ENCODE results near the gene NFYC. TPM values are rescaled to one million over a fixed set of nuclear protein-coding genes. Genes with fewer than 3 reads are reported as not detected.

Gene NFYC
- total RNA-seq, result 10 to 100 TPM; 38.0 to 53.5 (median 42.1) TPM
- 10 to 100 TPM; 39.0 to 42.9 (median 41.8) TPM for polyA plus RNA-seq

GRCh38 chr1:40691538-40692428, at the start of gene NFYC:
Gene NFYC (plus strand): TSS chr1:40691704. CDS start chr1:40738844, 47,140 bp downstream.
- Histone ChIP-seq H3K27ac (peak within 1 kb of the TSS; percentile 98 to 100 (median 99)), H3K9me3 (no peaks in the 10 kb centered on the region), H3K4me1 (peaks cover 0 to 42% (median 20%) of the 10 kb centered on the region in 4 donors), H3K36me3 (peaks cover 0 to 5% (median 0%) of the 10 kb centered on the region in 4 donors), H3K4me3 (peak within 1 kb of the TSS; percentile 78 to 96 (median 94)), H3K27me3 (no peaks in the 10 kb centered on the region)
- WGBS, 2 donors, result 0% methylated on average over 84 of the region's 84 CpGs
- TF ChIP-seq EP300 (IDR thresholded peaks at IDR 0.05), result peak in 1 of 4 donors; percentile 44
- peak; percentile 86 to 99 (median 97) for TF ChIP-seq POLR2AphosphoS5 (IDR thresholded peaks at IDR 0.05)
- peak in 1 of 4 experiments; percentile 20 for TF ChIP-seq CTCF (IDR thresholded peaks at IDR 0.05)
- peak; percentile 90 to 93 for TF ChIP-seq POLR2A (IDR thresholded peaks at IDR 0.05)
- intact Hi-C loops (cut with DNase I), result loop anchor here (2.0 to 10.0 kb wide), 3 partner anchors 17 to 253 kb away; partner anchors contain the start of gene KCNQ4
- DNase-seq, result peak; percentile 99

- no peaks in the 10 kb centered on the region for H3K4me1 ChIP-seq
- no peaks in the 10 kb centered on the region for H3K27me3 ChIP-seq
- intact Hi-C loops (cut with DNase I), result no loop called here
- H3K9me3 ChIP-seq, result no peaks in the 10 kb centered on the region
- H3K36me3 ChIP-seq, result peaks cover 0 to 9% (median 0%) of the 10 kb centered on the region in 4 donors
- H3K4me3 ChIP-seq, result no peak overlapping the region
- no peak for DNase-seq
- TF ChIP-seq CTCF (IDR thresholded peaks at IDR 0.05) (no peak), POLR2A (IDR thresholded peaks at IDR 0.05) (no peak), EP300 (IDR thresholded peaks at IDR 0.05) (no peak), POLR2AphosphoS5 (IDR thresholded peaks at IDR 0.05) (no peak)
- WGBS, 2 donors, result 92 to 93% methylated on average over 5 of the region's 5 CpGs
- no peak overlapping the region for H3K27ac ChIP-seq
Measured at GRCh38 chr1:40645118-40645680, 46.3 kb upstream of the NFYC start.

GRCh38 chr1:40646315-40646714, 45.2 kb upstream of the NFYC start:
- Histone ChIP-seq H3K36me3 (peaks cover 0 to 2% (median 0%) of the 10 kb centered on the region in 4 donors), H3K27me3 (no peaks in the 10 kb centered on the region), H3K4me1 (no peaks in the 10 kb centered on the region), H3K4me3 (no peak overlapping the region), H3K27ac (no peak overlapping the region), H3K9me3 (no peaks in the 10 kb centered on the region)
- no peak for TF ChIP-seq CTCF (IDR thresholded peaks at IDR 0.05)
- TF ChIP-seq EP300 (IDR thresholded peaks at IDR 0.05), result no peak
- TF ChIP-seq POLR2A (IDR thresholded peaks at IDR 0.05), result no peak
- no peak for TF ChIP-seq POLR2AphosphoS5 (IDR thresholded peaks at IDR 0.05)
- intact Hi-C loops (cut with DNase I), result no loop called here
- WGBS, 2 donors, result 65 to 76% methylated on average over 5 of the region's 5 CpGs
- no peak for DNase-seq

GRCh38 chr1:40648200-40648599, 43.3 kb upstream of the NFYC start:
- intact Hi-C loops (cut with DNase I), result no loop called here
- no peak overlapping the region for H3K4me3 ChIP-seq
- no peaks in the 10 kb centered on the region for H3K36me3 ChIP-seq
- no peaks in the 10 kb centered on the region for H3K9me3 ChIP-seq
- no peak overlapping the region for H3K27ac ChIP-seq
- 80 to 82% methylated on average over 3 of the region's 3 CpGs for WGBS, 2 donors
- no peak for DNase-seq
- no peaks in the 10 kb centered on the region for H3K4me1 ChIP-seq
- no peaks in the 10 kb centered on the region for H3K27me3 ChIP-seq
- no peak for TF ChIP-seq EP300 (IDR thresholded peaks at IDR 0.05)
- TF ChIP-seq CTCF (IDR thresholded peaks at IDR 0.05), result no peak
- TF ChIP-seq POLR2A (IDR thresholded peaks at IDR 0.05), result no peak
- TF ChIP-seq POLR2AphosphoS5 (IDR thresholded peaks at IDR 0.05), result no peak

Data from sigmoid colon (tissue), 7 donors.